ENCODE data around the gene CATSPERZ.

CATSPERZ gene

DNA sequence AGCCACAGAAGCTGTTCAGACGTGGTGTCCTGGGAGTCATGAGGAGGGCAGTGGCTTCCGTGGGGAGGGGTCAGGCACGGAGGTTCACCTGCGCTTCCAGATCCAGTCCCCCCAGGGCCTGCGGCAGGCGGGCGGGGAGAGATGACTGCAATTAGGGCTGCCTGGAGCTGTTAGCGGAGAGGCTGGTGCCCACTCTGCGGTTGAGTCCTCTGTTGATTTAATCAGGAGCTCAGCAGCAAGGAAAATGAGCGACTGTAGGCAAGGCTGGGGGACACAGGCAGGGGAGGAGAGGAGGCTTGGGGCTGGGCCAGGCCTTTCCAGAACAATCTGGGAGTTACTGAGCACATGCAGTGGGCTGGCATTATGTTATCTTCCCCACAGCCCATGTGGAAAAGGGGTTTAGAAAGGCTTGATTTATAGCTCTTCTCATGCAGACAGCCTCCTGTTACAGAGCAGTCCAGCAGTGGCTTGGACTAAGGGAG, 35.7 kb upstream of the CATSPERZ start:
- no peak for DNase-seq

DNA sequence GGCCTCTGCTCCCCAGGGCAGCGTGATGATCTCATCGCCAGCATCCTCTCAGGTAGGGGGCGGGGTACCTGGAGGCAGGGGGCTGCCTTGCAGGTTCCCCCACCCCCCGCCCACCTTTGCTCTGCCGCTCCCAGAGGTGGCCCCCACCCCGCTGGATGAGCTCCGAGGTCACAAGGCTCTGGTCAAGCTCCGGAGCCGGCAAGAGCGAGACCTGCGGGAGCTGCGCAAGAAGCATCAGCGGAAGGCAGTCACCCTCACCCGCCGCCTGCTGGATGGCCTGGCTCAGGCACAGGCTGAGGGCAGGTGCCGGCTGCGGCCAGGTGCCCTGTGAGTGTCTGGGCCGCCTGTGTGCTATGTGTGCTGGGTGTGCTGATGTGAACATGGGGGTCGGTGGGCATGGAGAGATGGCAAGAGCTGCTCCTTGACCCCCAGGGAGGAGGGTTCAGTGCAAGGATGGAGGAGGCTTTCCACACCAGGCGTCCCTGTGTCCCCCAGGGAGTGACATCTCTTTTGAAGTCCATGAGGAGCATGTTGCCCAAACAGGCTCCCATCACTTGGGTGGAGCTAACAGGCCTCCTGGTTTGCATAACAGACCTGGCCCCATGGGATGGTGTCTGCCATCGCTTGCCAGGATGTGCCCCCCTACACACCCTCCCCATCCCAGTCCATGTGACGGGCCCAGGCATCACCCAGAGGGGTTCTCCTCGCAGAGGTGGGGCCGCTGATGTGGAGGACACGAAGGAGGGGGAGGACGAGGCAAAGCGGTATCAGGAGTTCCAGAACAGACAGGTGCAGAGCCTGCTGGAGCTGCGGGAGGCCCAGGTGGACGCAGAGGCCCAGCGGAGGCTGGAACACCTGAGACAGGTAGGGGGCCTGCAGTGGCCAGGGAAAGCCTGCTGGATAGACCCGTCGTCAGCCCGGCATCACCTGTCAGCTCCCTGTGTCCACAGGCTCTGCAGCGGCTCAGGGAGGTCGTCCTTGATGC, 34.7 kb upstream of the CATSPERZ start:
- DNase-seq: no peak

DNA sequence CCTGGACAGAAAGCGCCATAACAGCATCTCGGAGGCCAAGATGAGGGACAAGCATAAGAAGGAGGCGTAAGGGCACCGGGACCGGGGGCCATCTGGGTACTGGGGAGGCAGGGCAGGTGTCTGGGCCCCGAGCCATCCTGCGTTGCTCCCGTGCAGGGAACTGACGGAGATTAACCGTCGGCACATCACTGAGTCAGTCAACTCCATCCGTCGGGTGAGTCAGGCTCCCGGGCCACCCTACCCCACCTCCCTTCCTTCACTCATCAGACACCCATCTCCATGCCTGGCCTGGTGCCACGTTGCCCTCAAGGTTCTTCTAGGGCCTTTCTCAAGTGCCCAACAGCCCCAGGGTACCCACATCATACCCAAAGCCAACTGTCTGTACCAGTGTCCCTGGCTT, 33.8 kb upstream of the CATSPERZ start:
- DNase-seq: no peak

DNA sequence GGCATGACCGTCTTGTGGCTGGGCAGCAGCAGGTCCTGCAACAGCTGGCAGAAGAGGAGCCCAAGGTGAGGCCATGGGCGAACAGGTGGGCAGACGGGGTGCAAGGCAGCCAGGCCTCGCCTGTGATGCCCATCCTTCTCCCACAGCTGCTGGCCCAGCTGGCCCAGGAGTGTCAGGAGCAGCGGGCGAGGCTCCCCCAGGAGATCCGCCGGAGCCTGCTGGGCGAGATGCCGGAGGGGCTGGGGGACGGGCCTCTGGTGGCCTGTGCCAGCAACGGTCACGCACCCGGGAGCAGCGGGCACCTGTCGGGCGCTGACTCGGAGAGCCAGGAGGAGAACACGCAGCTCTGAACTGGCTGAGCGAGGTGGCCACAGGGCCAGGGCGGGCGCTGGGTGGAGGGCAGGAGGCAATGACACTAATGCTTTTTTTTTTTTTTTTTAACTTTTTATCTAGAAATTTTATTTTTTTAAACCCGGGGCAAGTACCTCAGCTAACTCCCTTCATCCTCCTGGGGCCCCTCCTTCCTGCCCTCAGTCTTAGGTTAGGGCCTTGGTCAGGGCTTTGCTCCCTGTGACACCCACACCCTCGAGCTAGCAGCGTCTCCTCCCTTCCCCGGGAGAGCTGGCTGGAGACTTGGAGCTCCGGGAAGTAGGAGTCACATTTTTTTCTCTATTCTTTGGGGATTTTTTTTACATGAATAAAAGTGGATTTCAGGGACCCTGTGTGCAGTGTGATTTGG, 32.8 kb upstream of the CATSPERZ start:
- no peak for DNase-seq

DNA sequence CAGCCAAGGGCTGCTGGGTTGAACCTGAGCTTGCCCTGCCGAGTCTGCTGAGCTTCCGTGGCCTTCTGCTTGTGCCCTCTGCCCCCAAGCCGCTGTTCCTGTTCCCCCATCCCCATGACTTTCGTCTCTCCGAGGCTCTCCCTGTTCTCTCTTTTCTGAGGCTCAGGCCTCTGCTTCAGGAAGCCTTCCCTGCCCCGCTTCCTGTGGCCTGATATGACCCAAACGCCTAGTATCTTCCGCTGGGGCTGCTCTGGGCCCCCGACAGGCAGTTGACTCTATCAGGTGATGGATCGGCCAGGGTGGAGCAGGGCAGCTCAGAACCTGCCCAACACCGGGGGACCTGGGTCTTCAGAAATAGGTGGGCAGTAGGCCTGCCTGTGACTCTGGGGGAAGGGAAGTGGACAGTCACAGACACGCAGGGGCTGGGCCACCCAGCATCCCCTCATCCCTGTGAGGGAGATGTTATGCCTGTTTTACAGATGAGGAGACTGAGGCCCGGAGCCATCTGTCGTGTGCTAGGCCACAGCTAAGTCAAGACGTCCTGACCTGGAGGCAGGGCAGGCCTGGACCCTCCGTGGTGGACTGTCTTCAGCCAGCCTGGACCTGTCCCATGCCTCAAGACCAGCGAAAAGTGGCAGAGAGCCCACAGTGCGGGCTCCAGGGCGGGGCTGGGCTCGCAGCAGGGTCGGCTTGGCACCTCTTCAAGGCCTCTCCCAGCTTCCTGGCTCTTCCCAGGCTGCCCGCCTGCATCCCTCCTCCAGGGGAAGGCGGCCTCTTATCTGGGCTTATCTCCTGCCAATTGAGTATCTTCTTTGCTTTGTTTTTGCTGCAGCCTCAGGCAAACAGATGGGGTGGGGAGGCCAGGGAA, 31.9 kb upstream of the CATSPERZ start:
- peak in 1 of 5 experiments; percentile 2 for DNase-seq

DNA sequence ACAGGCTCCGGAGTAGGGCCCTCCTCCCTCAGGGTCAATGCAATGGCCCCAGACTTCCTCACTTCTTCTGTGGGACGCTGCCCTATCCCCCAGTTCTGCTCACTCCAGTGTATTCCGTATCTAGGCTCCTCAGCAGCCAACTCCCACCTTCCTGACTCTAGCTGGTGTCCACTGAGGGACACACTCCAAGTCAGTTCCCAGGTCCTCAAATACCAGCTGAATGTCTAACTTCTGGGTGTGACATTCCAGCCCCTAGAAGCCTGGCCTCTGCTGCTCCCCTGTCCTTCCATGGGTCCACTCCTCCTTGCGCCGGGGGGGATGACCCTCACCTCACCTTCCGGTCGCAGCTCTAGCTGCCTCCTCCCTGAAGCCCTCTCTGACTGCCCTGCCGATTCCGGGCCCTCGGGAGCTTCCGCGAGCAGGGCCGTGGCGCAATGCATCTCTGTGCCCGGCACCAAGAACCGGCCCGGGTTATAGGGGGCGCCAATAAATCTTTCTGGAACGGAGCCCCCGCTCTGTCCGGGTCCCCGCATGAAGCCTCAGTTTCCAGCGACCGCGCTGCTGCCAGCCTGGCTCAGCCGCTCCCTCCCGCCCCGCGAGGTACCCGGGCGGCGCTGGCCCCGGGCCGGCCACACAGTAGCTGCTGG, 31.1 kb upstream of the CATSPERZ start:
- DNase-seq: peak in 3 of 5 experiments; percentile 24 to 62 (median 30)

DNA sequence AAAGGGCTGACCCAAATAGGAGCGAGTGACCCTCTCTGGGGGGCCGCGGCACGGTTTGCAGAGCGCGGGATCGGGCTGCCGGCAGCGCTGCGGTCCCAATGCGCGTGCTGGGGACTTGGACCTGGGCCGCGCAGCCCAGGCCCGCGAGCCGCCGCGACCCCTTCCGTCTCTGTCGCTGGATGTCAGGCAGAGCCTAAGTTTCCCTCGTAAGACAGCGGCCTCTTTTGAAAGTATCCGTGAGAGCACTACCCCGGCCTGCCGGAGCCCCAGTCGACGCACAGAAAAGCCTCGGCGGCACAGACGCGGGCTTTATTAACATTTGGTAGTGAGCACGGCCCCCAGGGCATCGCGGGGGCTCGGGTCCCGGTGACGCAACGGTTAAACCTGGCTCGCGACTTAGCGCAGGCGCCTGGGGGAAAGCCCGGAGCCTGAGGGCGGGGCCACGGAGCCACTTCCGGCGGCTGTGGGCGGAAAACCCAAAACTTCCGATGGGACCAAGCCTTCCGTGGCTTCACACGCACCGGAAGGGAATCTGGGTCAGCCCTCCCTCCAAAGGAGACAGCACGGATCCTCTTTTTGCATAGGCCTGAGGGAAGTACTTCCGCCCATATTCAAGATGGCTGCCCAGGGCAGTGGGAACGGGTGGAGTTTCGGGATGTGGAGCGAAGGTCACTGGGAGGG, 30.5 kb upstream of the CATSPERZ start:
- DNase-seq: peak; percentile 94 to 99 (median 98)

DNA sequence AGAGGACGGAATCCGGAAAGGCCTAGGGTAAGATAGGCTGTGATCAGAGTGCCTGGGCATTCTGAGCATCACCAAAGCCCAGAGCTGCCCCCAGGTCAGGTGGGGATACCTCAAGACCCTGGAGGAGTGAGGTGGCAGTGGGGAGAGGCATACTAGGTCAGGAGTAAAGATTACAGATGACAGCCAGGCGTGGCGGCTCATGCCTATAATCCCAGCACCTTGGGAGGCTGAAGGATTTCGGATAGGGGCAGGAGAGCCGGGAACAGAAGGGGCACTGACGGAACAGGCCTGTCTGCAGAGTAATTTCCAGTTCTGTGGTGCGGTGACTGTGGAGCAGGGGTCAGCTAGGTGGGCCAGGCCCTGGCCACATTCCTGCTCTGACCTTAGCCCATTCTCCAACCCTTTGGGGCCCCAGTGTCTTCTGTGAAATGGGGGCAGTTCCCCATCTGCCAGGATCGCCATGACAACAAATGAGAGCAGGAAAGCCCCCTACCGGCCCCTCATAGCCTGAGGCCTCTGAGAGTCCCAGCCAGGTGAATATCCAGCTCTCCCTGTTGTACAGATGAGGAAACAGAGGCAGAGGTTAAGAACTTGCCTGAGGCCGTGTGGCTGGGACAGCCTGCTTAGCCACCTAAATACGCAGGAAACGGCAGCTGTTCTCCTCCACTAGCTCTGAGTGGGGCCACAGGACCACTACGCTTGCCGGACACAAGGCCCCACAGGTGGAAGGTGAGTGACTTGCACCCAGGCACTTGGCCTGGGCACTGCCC, 24.9 kb upstream of the CATSPERZ start:
- no peak for DNase-seq

DNA sequence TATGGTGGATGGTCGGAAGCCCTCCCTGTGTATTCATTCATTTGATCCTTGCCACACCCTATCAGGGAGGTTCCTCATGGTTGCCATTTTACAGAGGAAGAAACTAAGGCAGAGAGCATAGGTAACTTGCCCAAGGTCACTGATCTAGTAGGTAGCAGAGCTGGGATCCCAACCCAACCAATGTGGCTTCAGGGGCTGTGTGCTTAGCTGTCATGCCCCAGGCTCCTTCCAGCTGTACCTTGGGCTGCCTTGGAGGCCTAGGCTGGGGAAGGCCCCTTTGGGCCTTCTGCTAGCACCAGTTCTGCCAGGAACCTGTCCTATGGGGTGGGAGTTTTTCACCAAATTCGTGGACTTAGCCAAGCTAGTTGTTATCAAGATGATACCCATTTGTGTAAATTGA, 24.3 kb upstream of the CATSPERZ start:
- no peak for DNase-seq

DNA sequence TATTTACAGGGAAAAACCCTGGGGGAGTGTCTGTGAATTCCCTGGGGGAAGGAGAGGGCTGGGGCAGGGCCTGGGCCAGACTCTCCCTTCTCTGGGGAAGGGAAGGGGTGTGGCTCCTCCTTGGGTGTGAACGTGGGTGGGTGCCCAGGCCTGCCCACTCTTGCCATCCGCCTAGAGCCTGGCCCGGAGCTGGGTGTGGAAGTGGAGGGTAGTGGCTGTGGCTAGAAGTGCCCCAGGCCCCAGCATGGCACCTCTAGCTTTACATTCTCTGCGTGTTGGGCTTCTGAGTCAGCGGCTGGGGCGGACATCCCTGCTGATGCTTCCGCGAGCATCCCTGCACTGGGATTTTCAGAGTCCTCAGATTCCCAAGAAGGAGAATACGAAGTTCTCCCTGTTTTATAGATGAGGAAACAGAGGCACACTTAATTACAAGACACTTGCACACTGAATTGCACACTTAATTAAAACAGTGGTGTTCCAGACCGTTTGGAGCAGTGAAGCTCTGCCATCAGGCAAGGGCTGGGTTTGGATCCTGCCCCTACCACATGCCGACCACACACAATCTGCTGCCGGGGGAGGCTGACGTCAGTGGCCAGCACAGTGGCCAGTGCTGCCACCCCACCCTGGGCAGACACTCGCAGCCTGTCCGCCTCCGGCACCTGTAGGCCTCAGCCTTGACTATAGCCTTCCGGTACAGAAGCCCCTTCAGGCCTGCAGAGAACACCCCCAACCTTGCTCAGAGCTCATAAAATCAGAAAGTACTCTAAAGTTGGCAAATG, 23.3 kb upstream of the CATSPERZ start:
- no peak for DNase-seq

DNA sequence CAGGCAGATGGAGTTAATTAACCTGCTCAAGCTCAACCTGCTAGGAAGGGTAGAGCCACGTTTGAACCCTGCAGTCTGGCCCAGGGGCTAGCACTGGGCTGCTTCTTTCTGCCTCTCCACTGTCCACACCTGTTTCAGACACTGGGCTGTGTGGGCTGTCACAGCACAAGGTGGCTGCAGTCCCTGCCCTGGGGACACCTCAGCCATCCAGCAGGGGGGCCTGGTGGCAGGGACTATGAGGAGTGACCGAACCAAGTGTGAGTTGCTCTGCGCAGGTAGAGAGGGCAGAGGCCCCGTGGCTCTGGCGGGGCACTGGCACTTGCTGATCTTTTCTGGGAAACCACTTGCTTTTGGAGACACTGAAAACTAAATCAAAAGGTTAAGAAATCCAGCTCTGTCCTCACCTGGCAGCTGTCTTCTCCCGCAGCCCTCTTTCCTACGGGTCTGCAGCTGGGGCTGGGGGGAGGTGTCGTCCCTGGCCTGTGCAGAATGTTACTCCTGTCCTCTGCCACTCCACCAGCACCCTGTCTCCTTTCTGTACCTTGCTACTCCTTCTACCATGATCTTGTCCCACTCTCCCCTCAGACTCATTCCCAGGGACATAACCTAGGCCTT, 21.5 kb upstream of the CATSPERZ start:
- no peak for DNase-seq

DNA sequence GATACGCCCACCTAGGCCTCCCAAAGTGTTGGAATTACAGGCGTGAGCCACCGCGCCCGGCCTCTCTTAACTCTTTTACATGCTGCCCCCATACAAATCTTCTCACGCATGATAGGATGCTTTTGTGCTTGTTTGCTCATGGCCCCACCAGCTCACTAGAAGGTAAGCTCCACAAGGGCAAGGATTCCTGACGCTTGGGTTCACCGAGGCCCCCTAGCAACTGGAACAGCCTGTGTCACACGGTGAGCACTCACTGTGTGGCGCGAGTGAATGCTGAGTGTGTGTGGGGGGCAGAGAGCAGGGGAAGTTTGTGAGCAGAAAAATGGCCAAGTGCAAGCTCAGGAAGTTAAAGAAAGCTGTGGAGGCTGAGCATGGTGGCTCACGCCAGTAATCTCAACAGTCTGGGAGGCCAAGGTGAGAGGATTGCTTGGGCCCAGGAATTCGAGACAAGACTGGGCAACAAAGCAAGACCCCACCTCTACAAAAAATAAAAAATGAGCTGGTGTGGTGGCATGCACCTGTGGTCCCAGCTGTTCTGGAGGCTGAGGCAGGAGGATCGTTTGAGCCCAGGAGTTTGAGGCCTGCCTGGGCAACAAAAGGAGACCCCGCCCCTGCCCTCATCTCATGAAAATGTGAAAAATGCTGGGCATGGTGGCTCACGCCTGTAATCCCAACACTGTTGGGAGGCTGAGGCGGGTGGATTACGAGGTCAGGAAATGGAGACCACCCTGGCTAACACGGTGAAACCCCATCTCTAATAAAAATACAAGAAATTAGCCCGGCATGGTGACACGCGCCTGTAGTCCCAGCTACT, 18.0 kb upstream of the CATSPERZ start:
- no peak for DNase-seq

DNA sequence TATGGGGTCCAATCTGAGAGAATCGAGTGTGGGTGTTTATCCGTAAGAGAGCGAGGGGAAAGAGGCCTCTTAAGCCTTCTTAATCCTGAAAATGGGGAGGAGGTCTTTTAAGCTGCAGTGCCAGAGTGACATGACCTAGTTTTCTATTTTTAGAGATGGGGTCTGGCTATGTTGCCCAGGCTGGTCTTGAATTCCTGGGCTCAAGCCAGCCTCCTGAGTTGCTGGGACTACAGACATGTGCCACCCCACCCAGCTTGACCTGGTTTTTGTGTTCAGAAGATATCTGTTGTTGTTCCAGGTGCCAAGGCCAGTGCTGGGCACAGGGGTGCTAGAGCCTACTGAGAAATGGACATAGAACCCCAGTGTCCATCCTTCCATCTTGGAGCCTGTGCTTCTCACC, 17.1 kb upstream of the CATSPERZ start:
- no peak for DNase-seq

DNA sequence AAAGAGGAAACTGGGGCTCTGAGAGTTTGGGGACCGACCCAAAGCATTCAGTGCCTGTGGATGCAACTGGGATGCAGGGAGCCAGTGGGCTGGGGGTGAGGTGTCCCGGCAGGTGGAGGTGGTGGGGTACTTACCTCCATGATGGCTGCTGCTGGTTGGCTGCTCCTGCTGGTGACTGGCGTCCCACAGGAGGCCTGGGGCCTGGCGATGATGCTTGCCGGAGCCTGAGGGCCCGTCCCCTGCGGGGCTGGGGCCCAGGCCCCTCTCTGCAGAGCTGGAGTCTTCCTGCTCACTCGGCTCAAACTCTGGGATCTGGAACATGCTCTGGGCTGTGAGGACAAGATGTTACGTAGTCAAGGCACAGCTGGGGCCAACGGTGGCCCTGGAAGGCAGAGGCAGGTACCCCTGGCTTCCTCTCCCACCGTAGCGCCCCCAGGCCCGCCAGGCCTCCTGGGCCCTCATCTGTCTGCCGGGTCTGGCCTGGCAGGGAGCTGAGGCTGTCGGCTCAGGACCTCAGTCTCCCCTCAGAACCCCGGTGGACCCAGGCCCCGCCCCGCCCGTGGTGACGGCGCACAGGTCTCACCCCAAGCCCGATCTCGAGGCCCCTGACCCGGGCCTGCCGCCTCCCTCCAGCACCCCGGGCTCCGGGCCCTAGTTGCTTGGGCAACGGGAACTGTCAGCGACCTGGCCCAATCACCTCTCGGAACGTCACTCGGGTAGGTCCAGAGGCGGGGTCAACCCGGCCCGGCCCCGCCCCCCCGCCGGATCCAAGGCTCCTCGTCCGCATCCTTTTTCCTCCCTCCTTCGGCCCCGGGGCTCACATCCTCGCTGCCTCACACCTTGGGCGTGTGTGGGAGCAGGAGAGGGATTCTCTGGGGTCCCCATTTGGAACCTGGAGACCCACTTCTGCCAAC, 15.9 kb upstream of the CATSPERZ start, which contains the start of gene BAD:
TSS of gene BAD (minus strand) at position 618 of the 914 bp plus-strand sequence. CDS start at position 321, 297 bp downstream.
- peak; percentile 85 to 94 (median 88) for DNase-seq

DNA sequence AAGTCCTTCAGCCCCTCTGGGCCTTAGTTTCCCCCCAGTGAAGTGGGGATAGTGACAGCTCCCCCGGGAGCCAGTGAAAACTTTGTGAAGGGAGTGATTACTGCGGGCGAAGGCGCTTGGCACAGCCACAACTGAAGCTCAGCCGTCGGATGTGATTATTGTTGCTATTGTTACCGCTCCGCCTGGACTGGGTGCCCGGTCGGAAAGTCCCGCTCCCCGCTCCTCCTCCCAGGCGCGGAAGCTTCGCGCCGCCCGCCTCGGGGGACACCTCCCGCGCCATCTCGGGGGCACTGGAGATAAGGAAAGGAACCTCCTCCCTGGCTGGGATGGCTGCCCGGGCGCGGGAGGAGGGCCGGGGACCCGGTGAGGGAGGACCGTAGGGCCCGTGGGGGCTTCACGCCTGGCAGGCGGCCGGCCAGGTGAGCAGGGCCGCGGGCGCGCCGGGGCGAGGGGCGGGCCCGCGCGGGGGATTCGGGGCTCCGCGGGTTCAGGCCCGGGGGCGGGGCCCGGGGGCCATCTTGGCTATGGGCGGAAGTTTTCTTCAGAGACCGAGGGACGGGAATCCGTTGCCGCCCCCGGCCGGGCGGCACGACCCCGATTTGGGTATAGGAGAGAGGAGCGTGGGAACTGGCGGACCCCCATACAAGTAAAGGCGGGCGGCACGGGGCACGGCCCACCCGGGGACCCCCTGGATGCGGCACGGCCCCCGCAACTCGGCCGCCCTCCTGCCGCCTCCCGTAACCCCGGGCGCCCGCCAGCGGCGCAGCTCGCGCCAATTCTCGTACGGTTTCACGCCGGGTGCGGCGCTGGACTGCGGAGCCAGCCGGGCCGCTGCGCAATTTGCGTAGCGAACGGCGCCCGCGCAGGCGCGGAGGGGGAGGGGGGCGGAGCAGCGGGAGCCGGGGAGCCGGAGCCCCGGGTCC, 14.9 kb upstream of the CATSPERZ start, which contains the start of gene GPR137:
TSS of gene GPR137 (plus strand) at position 887 of the 923 bp plus-strand sequence. CDS start 677 bp downstream, outside the sequence.
- DNase-seq: peak; percentile 83 to 91 (median 87)

All from T-helper 2 cell (primary cell).